ENCODE data around the gene SRCIN1.

SRCIN1 gene

DNA sequence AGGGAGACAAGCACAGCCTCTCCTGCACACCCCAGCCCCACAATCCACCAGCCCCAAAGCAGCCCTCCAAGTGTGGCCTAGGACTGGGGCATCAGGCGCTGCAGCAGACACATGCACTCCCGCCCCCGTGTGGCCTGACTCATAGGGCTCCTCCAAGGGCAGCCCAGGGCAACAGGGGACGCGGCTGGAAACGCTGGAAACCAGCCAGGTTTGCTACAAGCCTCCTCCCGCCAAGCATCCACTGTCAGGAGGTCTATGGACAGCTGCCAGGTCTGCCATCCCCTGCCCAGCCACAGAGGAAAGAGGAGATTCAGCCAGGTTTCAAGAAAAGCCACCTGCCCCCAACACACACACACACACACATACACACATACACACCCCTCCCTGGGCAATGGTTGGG is 25.8 kb downstream of the SRCIN1 start:
- peak; percentile 67 for DNase-seq

DNA sequence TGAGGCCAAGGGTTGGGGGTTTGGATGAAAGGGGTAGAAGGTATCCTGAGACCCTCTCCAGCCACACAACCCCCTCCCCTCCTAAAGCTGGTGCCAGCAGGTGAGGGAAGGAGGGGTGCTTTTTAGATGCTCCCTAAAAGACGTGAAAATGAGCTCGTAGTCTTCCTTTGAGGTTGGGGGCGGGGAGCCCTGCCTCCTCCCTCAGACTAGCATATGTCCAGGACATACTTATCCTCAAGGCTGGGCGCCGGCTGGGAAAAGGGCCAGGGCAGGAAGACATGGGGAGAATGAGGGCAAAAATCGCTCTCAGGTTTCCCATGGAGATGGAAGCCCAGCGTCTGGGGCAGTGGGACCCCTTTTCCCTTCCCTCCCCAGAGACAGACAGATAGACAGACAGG is 26.7 kb downstream of the SRCIN1 start:
- no peak for DNase-seq

DNA sequence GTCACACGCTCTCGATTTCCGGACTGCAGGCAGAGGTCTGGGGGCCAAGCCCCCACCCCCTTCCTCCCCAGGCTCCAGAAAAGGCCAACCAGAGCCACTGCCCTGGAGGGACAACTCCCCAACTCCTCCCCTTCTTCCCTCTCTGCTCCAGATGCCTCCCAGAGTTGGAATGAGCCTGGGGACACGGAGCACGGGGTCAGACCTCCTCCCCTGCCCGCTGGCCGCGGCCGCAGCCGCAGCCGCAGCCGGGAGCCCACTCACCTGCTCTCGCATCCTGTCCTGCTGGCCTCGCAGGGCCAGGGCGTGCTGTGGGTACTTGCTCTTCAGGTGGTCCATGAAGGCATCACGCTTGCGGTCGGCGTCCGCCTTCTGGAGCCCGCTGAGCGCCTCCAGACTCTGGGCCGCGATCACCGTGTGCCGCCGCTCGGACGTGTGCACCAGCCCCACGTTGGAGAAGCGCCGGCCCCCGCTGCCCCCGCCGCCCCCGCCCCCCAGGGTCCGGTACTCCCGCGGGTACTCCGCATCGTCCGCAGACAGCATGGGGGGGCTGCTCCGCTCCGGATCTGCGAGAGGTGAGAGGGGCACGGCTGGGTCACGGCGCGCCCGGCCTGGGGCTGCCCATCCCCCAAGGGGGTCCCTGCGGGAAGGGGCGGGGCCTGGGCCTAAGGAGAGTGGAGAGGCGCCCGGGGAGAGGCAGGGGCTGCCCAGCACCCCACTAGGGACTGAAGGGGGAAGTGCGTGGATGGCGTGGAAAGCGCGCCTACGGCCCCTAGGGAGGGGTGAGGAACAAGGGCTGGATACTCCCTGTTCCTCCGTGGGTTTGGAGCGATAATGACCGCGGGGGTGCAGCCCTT is 27.3 kb downstream of the SRCIN1 start:
- no peak for DNase-seq

DNA sequence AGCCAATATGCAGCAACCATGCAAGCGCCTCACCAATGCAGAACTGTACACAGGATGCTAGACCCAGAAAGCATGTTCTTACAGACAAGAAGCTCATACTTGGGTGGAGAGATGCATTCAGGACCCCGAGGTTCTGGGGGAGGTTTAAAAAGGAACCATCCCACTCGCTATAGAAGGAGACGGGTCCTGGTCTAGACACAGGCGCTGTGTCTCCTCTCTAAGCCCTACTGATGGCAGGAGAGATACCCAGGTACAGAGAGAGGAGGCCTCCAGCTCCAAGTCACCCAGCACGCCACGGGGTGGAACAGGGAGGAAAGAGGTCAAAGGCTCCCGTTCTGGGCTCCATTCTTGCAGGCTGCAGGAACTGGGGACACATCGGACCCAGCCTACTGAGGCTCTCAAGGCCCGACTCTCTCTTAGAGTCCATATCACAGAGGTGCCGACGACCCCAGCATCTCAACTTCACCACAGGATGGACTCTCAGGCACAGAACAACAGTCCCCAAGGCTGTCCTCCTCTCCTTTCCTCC is 28.0 kb downstream of the SRCIN1 start:
- DNase-seq: no peak

- no peak for DNase-seq
Observed at GRCh38 chr17:38577244-38577643, 28.5 kb downstream of the SRCIN1 start.

DNA sequence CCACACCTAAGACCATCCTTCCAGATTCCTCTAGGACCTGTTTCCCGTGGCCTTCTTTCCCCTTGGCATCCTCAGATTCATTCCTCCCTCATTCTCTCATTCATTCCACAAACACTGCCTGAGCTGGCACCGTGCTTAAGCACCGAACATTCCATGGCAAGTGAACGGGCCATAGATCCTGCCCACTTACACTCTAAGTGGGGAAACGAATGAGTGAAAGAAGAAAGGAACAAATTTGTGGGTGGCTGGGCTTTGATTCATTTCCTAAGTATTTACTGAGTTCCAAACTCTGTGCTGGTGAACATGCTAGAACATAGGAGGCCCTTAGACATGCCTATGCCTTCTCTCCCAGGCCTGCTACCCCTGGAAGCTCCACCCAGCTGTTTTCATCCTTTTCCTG is 30.0 kb downstream of the SRCIN1 start:
- no peak for DNase-seq

DNA sequence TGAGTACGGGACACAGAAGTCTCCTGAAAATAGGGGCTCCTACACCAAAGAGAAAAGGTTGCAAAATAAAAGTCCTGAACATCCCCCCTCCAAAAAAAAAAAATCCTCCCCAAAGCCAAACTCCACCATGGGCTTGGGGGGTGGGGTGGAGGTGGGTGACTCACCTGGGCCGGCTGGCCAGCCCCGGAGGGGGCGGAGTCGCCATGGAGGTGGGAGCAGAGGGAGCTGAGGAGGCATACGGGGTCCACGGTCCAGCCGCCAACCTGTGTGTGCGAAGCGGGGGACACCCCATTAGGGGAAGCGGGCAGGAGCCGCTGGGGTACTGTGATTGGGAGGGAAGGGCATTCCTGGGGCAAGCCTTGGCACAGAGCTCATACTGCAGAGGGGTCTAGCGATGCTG is 31.0 kb downstream of the SRCIN1 start:
- DNase-seq: no peak

DNA sequence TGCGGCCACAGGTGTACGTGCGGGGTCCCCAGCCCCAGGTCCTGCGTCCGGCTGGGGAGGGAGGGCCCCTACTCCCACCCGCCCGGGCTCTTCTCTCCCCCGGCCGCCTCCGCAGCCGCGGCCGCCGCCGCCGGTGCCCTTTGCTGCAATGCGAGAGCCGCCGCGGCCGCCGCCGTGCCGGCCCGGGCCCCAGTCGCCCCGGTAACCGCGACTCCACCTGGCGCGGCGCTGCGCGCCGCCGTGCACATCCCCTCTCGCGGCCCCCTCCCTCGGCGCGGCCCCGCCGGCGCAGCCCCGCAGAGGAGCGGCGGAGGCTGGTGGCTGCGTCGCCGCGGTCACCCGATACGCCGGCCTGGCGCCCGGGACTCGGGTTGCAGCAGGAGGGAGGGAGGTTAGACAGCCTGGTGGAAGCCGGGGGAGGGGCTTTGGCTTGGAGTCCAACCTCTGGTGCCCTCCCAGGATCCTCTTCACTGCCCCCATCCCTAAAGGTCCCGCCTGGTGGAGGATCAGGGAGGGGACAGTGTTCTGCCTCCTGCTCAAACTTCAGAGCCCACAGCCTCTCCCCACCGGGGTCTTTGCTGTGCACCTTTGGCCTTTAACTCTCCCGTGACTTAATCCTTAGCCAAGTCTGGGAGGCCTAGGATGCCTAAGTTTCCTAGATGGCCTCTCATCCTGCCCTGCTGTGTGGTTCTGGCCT is 32.9 kb downstream of the SRCIN1 start:
- DNase-seq: peak; percentile 57

GRCh38 chr17:38571833-38572668 is 33.7 kb downstream of the SRCIN1 start:
- DNase-seq: no peak

DNA sequence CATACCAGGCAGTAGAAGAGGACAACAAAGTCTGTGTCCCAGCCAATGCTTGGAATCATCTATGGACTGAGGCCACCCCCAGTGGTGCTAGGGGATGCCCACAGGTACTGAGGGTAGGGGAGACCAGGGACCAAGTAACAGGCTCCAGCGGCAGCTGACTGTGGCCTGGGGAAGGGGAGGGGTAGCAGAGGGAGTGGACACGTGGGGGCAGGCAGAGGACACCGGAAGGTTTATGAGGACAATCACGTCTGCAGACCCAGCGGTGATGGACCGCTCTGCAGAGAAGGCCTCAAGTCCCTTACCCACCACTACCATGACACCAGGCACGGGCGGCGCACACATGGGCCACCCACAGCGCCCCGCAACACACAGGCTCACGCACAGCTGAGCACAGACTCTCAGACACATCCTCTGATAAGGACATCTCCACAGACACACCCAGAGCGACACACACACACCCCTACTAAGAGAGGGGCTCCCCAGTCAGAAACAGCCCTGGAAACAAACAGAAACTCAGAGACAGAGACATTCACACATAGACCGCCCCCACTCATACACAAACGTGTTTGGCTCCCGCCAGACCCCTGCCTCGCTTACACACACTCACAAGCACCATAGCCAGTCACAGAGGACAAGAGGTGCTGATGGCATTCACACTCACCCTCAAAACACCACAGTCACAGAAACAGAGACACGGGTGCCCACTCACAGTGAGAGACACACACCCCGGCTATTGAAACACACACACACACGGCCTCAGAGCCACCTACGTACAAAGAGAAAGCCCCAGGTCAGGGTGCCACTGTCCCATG is 35.8 kb downstream of the SRCIN1 start:
- no peak for DNase-seq

GRCh38 chr17:38568845-38569510 is 36.8 kb downstream of the SRCIN1 start:
- DNase-seq: no peak

GRCh38 chr17:38568274-38568673 is 37.5 kb downstream of the SRCIN1 start:
- DNase-seq: no peak

DNA sequence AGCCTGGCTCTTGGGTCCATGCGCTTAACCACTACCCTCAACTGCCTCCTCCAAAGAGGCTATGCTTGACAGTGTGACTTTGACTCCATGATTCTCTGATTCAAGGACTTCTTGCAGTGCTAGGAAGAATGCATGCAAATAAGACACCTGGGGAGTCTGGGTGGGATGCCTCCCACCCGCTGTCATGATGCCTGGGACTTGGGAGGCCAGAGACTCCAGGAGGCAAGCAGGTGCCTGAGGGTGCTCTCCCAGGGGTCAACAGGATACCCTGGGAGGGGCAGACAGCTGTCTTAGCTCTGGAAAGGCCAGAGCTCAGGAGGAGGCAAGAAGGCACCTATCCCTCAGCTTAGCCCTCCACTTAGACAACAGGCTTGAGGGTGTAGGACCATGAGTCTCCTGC is 38.4 kb downstream of the SRCIN1 start:
- no peak for DNase-seq

DNA sequence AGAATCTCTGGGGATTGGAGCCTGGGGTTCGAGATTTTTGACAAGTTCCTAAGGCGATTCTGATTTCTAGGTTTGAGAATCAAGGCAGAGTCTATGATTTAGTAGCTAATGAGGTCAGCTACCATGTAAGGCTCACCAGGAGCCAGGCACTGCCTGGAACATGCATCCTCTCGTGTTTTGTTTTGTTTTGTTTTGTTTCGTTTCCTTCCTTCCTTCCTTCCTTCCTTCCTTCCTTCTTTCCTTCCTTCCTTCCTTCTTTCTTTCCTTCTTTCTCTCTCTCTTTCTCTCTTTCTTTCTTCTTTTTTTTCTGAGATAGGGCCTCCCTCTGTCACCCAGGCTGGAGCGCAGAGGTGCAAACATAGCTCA is 39.1 kb downstream of the SRCIN1 start:
- DNase-seq: no peak

- no peak for DNase-seq
Observed at GRCh38 chr17:38565853-38566665, 39.7 kb downstream of the SRCIN1 start.

- DNase-seq: peak; percentile 4
Observed at GRCh38 chr17:38564869-38565268, 40.9 kb downstream of the SRCIN1 start.

GRCh38 chr17:38564254-38564837 is 41.4 kb downstream of the SRCIN1 start:
- DNase-seq: no peak

- no peak for DNase-seq
Observed at GRCh38 chr17:38563362-38564253, 42.1 kb downstream of the SRCIN1 start.

GRCh38 chr17:38562903-38563302 is 42.8 kb downstream of the SRCIN1 start:
- DNase-seq: no peak

DNA sequence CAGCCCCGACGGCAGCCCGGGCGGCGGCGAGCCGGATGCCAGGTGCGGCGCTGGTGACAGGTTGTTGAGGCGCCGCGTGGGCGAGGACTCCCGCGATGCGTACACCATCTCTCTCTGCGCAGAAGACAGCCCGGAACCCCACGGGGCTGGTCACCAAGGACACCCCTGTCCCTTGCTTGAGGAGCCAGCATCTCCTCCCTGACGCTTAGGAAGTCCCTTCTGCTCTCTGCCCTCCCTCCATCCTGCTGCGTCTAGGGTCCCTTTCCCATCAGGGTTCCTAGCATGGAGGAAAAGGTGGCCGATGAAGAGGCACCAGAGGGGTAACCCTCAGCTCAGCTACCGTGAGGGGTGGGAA is 43.6 kb downstream of the SRCIN1 start:
- no peak for DNase-seq

All from NCI-H510A treated with DMSO at 0.1 percent for 48 hours (cell line).